Thyroid gland (tissue), 4 donors: ENCODE data around the gene PIWIL1. TPM values are rescaled to one million over a fixed set of nuclear protein-coding genes. Genes with fewer than 3 reads are reported as not detected.

Experiments
- DNase-seq, 2 donors: peaks; one replicate each; pipeline ENCODE4 v3.0.0-alpha.2; 2019
- H3K27ac ChIP-seq, 3 donors: fragments of 200-600 bp; sonication (generic); 1 replicate in 2 of 3; 2 replicates in 1 of 3; pipeline ENCODE4 v1.5.1; 2016 to 2019; ENCODE audit warnings: mild to moderate bottlenecking in 1 of 3, moderate library complexity in 1 of 3
- H3K27me3 ChIP-seq: fragments of 200-600 bp; sonication (generic); one replicate; pipeline ENCODE4 v1.5.1; 2019
- H3K36me3 ChIP-seq, 2 donors: fragments of 200-600 bp; sonication (generic); one replicate each; pipeline ENCODE4 v1.5.1; 2016 to 2019
- H3K4me1 ChIP-seq, 2 donors: fragments of 200-600 bp; sonication (generic); one replicate each; pipeline ENCODE4 v1.5.1; 2017 to 2019
- H3K4me3 ChIP-seq, 3 donors: fragments of 200-600 bp; sonication (generic); replicated peaks in 1 of 3; 1 replicate in 2 of 3; 2 replicates in 1 of 3; pipeline ENCODE4 v1.5.1; 2016; ENCODE audit warnings: mild to moderate bottlenecking in 1 of 3
- H3K9me3 ChIP-seq: fragments of 200-600 bp; sonication (generic); one replicate; pipeline ENCODE4 v1.5.1; 2017
- POLR2A ChIP-seq, 2 donors: fragments of 450-650 bp; IDR thresholded peaks; one replicate each; pipeline ENCODE4 v1.6.1; 2017; ENCODE audit warnings: antibody characterized with exemption in 2 of 2, mild to moderate bottlenecking in 2 of 2, moderate library complexity in 1 of 2
- WGBS, 2 donors: methylation state at CpG; one replicate each; pipeline ENCODE4 v1.1.5; 2017; 5-methylcytosine and 5-hydroxymethylcytosine counted together
- intact Hi-C: fragments of 100-400 bp; cut with DNase I; formaldehyde crosslinking; loops from one replicate; pipeline ENCODE4 v1.15.1; 2023
- total RNA-seq, 4 donors: library from RNA; depleted of rRNA; stranded (reverse); fragments of >200 nt; gene quantifications; one replicate each; pipeline ENCODE4 v1.2.3, GENCODE V29; 2016
- TF ChIP-seq, protein P1 (sequence below), 6 experiments: fragments of 200-600 bp in 3 of 6; fragments of 450-650 bp in 3 of 6; sonication (generic) in 3 of 6; IDR thresholded peaks; one replicate each; pipeline ENCODE4 v1.5.1; 2016 to 2019; ENCODE audit warnings: antibody characterized with exemption in 6 of 6, mild to moderate bottlenecking in 2 of 6, inconsistent platforms in 1 of 6, moderate library complexity in 1 of 6

The PIWIL1 gene
- total RNA-seq = 1 to 10 TPM in 1 of 4 donors, under 1 TPM in 2, not detected in 1; 0.22 to 1.5 (median 0.67) TPM

DNA sequence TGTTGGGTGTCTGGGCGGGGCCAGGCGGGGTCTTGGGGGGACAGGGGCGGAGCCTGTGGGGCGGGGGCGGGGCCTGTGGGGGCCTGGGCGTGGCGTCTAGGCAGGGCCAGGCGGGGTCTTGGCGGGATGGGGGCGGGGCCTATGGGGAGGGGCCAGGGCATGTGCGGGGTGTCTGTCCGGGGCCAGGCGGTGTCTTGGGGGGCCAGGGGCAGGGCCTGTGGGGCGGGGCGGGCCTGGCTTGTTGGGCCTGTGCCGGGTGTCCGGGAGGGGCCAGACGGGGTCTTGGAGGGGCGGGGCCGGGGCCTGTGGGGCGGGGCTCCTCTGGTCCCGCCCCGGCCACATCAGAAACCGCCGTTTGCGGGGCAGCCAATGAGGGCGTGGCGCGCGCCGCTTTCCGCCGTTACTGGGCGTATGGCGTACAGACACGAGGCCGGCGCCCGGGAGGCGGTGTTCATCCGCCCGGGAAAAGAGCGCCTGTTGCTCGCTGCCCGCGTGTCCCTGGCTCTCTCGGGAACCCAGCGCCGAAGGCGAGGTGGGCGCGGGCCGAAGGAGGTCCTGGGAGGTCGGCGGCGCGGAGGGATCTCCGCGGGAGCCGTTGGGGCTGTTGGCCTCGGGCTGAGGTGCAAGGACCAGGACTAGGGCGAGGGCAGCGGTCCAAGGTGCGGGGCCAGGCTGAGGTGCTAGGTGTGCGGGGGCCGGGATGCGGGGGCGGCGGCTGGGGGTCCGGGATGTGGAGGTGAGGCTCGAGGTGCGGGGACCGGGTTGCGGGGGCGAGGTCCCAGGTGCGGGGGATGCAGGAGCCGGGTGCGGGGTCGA is at the start of gene PIWIL1:
Gene PIWIL1 (plus strand): TSS at position 400 of the 816 bp plus-strand sequence. CDS start 4,705 bp downstream, outside the sequence.
- no peak within 1 kb of the TSS for H3K4me3 ChIP-seq
- intact Hi-C loops = loop anchor here (5.0 kb wide), 2 partner anchors 290 to 310 kb away; no protein-coding TSS in a partner anchor
- H3K27ac ChIP-seq = no peak within 1 kb of the TSS
- TF ChIP-seq, protein P1, sequence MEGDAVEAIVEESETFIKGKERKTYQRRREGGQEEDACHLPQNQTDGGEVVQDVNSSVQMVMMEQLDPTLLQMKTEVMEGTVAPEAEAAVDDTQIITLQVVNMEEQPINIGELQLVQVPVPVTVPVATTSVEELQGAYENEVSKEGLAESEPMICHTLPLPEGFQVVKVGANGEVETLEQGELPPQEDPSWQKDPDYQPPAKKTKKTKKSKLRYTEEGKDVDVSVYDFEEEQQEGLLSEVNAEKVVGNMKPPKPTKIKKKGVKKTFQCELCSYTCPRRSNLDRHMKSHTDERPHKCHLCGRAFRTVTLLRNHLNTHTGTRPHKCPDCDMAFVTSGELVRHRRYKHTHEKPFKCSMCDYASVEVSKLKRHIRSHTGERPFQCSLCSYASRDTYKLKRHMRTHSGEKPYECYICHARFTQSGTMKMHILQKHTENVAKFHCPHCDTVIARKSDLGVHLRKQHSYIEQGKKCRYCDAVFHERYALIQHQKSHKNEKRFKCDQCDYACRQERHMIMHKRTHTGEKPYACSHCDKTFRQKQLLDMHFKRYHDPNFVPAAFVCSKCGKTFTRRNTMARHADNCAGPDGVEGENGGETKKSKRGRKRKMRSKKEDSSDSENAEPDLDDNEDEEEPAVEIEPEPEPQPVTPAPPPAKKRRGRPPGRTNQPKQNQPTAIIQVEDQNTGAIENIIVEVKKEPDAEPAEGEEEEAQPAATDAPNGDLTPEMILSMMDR (IDR thresholded peaks at IDR 0.05) = no peak
- no peak for TF ChIP-seq POLR2A (IDR thresholded peaks at IDR 0.05)
- peaks cover 7% of the 10 kb centered on the region in 2 donors for H3K4me1 ChIP-seq
- no peaks in the 10 kb centered on the region for H3K36me3 ChIP-seq
- WGBS, 2 donors = 70 to 86% methylated on average over 46 to 54 of the region's 79 CpGs
- peaks cover 6% of the 10 kb centered on the region for H3K27me3 ChIP-seq
- H3K9me3 ChIP-seq = no peaks in the 10 kb centered on the region
- DNase-seq = peak in 1 of 2 donors; percentile 50

DNA sequence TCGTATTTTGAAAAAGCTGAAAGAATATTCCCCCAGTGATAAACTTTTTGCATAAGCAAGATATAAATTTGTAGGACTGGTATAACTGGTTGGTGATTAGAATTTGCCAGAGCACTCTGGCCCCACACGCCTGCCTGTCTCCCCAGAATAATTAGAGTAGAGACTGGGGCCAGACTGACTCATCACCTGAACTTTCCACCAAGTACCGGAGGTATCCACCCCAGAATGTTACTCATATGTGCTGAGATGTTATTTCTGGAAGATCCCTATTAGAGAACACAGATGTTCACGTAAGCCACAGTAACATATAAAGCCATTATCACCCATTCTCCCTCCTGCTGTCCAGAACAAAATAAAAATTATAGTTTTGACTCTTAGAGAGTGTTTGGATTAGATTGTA is 49.5 kb upstream of the PIWIL1 start:
- H3K4me1 ChIP-seq = no peaks in the 10 kb centered on the region
- no peak overlapping the region for H3K4me3 ChIP-seq
- intact Hi-C loops = no loop called here
- TF ChIP-seq, protein P1 (IDR thresholded peaks at IDR 0.05) = no peak
- TF ChIP-seq POLR2A (IDR thresholded peaks at IDR 0.05) = no peak
- no peaks in the 10 kb centered on the region for H3K36me3 ChIP-seq
- H3K27me3 ChIP-seq = no peaks in the 10 kb centered on the region
- H3K27ac ChIP-seq = no peak overlapping the region
- H3K9me3 ChIP-seq = no peaks in the 10 kb centered on the region
- no peak for DNase-seq
- 62 to 72% methylated on average over 4 of the region's 4 CpGs for WGBS, 2 donors

DNA sequence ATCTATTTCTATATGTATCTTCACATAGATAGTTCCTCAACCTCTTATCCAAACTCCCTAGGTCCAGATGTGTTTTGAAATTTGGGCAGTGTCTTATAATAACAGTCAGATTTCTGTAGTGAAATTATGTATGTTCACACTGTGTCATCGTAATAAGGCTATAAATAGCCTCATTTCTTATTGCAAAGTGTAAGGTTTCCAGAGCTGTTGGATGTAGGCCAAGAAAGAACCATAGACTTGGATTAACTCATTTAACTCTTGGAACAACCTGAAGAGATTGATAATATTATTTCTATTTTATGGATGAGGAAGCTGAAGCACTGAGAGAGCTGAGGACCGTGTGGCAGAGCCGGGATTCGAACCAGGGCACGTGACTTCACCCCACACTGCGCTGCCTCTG is 49.0 kb upstream of the PIWIL1 start:
- H3K27me3 ChIP-seq = no peaks in the 10 kb centered on the region
- H3K36me3 ChIP-seq = no peaks in the 10 kb centered on the region
- DNase-seq = no peak
- H3K4me1 ChIP-seq = no peaks in the 10 kb centered on the region
- H3K27ac ChIP-seq = no peak overlapping the region
- intact Hi-C loops = no loop called here
- 77 to 81% methylated on average over 6 of the region's 6 CpGs for WGBS, 2 donors
- TF ChIP-seq, protein P1 (IDR thresholded peaks at IDR 0.05) = no peak
- no peak for TF ChIP-seq POLR2A (IDR thresholded peaks at IDR 0.05)
- H3K4me3 ChIP-seq = no peak overlapping the region
- H3K9me3 ChIP-seq = no peaks in the 10 kb centered on the region

DNA sequence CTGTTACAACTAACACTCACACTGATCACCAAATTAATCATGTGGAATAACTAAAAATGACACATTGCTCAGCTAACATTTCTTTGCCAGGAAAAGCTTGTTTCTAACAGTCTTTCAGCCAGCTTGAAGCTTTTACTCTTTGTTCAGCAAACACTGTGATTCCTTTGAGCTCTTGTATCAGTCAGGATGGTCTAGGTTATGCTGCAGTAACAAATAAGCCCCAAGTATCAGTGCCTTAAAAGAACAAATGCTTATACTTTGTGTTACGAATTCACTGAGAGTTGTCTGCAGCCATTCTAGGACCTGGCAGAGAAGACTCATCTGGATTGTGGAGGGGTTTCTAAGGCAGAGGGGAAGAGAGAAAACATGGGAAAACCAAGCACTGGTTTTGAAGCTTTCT is 47.6 kb upstream of the PIWIL1 start:
- Histone ChIP-seq H3K4me3 (no peak overlapping the region), H3K4me1 (no peaks in the 10 kb centered on the region), H3K36me3 (no peaks in the 10 kb centered on the region), H3K9me3 (no peaks in the 10 kb centered on the region), H3K27ac (no peak overlapping the region), H3K27me3 (no peaks in the 10 kb centered on the region)
- intact Hi-C loops = no loop called here
- no peak for DNase-seq
- TF ChIP-seq POLR2A (IDR thresholded peaks at IDR 0.05) = no peak
- TF ChIP-seq, protein P1 (IDR thresholded peaks at IDR 0.05) = no peak
- 83 to 91% methylated on average over 1 of the region's 1 CpG for WGBS, 2 donors

DNA sequence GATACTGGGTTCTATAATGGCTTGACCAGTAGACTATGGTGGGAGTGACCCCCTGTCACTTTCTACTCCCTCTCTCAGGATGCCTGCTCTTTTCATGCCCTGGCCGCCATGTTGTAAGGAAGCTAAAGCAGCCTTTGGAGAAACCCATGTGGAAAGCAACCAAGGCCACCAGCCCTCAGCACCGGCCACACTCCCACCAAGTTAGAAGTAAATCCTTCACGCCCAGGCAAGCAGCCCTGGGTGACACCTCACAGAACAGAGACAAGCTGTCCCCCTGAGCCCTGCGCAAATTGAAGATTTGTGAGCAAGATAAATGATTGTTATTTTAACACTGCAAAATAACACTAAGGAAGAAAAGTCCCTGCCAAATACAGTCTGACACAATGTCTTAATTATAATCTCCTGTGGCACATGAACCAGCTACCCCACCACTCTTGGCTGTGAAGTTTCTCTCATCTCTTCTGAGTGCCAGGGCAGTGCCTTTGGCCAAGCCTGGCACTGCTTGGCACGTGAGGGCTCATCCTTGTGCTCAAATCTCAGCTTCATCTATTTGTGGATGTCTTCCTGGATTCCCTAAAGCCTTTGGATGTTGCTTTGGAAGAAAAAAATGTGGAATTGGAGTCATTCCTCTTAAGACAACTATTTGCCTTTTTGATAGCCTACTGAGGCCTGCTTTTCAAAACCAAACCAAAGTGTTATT is 39.2 kb upstream of the PIWIL1 start:
- Histone ChIP-seq H3K27ac (no peak overlapping the region), H3K36me3 (no peaks in the 10 kb centered on the region), H3K4me1 (no peaks in the 10 kb centered on the region), H3K4me3 (no peak overlapping the region), H3K9me3 (no peaks in the 10 kb centered on the region), H3K27me3 (no peaks in the 10 kb centered on the region)
- intact Hi-C loops = no loop called here
- WGBS, 2 donors = 88 to 89% methylated on average over 5 of the region's 5 CpGs
- no peak for DNase-seq
- TF ChIP-seq, protein P1 (IDR thresholded peaks at IDR 0.05) = no peak
- no peak for TF ChIP-seq POLR2A (IDR thresholded peaks at IDR 0.05)
